ENCODE data around the gene MXRA7.
"Not testable (repeated sequence)": the region's sequence is repeated elsewhere in the genome, so short reads cannot be mapped to it uniquely, and the experiment has no call there.

MXRA7 gene

DNA sequence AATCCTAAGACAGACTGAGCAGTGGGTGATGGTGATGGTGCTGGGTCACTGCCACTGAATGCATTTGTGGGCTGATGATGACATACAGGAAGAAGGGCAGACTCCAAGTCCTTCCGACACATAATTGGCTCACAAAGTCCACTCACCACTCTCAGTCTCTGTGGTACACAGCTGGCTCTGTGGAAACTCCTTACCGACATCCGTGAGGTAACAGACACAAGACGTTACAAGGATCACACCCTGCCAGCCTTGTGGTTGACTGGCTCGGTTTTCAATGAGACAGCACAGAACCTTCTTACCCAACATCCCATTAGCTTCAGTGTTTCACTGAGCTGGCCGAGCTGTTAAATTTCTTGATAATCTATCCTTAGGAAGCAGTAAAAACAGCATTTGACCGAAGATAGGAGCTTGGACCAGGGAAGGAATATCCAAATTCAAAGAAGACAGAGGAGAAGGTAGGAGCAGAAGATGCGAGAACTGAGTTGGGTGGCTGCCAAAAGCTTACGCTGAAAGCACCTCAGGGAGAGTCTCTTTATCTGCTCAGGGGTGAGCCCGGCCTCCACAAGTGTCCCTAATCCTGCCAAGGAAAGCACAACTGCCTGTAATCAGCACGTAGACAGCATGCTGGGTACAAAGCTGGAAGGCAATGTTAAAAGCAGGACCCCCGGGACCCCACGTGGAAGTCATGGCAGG is 5.5 kb upstream of the MXRA7 start:
- peak; percentile 90 for DNase-seq (ENCODE audit: low spot score)

DNA sequence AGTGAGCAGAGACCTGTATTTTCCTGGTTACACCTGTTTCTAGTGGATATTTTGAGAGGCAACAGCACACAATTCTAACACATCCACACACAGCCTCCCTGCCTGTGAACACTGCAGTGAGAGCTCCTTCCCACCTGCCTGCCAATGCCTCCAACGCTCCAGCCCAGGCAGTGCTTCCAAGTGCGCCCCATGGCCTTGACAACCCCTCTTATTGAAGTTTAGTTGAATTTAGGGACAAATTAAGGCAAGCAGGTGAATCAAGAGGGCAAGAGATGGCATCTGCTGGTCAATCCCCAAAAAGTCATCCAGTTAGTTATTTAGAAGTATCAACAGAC is 4.7 kb upstream of the MXRA7 start:
- no peak for DNase-seq (ENCODE audit: low spot score)

DNA sequence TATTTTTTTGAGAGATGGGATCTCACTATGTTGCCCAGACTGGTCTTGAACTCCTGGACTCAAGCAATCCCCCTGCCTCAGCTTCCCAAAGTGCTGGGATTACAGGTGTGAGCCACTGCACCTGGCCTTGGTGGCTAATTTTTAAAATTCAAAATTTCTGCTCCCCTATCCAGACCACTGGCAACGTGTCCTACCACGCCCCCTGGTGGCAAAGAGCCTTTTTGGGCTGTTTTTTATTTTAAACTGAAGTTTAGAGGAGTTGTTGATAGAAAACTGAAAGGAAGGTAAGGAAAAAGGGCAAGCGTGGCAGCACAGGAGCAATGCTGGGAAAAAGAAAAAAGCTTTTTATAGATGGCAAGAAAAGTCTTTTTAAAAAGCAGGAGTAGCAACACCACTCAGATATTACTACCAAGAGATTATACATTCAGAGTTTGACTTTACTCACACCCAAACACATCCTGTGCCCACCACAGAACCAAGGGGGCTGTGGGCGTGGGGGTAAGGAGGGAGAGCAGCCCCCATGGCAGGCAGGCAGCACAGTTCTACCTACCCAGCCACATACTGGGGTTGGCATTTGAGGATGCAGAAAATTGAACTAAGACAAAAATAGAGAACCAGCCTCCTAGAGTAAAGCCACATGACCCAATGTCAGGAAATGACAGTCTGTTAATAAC is 4.2 kb upstream of the MXRA7 start:
- no peak for DNase-seq (ENCODE audit: low spot score)

DNA sequence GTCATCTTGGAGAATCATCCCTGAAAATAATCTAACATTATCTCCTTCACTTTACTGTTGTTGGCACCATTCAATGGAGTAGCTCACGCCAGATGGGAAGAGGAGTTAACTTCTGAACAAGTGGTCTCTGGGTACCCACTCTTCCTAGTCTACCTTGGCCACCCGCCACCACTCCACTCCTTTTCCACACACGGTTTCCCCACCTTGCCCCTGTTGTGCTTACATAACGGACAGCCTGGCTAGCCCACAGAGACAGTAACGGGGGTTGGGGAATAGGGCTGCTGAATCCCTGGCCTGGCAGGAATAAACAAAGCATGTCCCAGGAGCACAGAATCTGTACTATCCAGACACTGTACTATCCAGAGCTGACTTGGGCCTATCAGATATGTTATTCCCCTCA is 3.6 kb upstream of the MXRA7 start:
- no peak for DNase-seq (ENCODE audit: low spot score)

DNA sequence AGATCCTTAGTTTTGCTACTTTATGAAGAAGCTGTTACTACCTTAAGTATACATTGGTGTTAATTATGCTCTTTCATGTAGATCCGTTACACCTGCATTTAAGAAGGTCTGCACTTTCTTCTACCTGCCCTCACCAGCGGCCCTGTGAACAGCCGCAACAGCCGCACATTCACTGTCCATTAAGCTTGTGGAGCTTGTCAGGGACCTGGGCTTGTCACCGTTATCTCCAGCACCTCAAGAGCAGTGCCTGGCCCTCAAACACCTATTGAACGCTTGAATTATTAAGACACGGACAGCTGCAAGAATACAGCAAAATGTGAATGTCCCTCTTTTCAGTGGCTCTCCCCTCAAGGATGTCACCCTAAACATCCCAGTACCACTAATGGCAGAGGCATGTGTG is 3.0 kb upstream of the MXRA7 start:
- no peak for DNase-seq (ENCODE audit: low spot score)

DNA sequence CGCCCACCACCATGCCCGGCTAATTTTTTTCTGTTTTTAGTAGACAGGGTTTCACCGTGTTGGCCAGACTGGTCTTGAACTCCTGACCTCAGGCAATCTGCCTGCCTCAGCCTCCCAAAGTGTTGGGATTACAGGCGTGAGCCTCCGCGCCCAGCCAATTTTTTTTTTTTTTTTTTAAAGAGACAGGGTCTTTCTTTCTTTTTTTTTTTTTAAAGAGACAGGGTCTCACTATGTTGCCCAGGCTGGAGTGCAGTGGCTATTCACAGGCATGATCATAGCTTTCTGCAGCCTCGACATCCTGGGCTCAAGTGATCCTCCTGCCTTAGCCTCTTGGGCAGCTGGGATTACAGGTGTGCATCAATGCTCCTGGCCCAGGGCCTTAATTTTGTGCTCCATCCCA is 1.6 kb upstream of the MXRA7 start:
- not testable (repeated sequence) for DNase-seq (ENCODE audit: low spot score)

DNA sequence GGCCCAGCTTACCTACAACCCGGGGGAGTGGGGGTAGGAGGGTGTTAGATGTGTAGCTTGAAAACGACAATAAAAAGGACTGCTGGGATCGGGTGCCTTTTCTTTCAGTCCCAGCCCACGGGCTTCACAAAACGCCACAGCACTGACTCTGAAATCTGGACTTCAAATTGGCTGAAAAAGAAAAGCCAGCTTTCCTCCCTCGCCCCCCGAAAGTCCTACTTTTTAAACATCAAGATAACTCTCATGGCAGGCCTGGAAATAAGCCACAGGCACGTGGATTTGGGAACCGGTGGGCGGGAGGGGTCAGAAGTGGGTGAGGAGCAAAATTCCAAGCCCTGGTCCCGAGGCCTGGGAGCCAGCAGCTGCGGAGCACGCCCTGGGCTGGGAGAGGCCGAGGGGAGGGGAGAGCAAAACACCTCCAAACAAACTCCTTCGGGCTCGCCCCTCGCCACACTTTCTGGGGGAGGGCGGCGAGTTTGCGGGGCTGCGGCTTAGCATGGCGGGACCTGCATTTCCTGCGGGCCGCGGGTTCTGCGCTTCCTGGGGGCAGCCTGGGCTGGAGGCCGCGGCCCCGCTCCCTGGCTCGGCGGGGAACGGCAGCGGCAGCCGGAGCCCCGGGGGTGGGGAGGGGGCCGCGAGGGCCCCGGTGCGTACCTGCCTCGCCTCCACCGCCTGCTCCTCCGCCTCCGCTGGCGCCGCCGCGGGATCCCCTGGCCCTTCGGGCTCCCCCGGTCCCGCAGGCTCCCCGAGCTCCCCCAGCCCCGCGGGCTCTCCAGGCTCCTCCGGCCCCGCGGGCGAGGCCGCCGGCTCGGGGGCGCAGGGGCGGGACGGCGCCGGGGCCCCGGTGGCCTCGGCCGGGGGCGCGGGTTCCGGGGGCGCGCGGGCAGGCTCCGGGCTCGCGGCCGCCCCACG is 558 bp downstream of the MXRA7 start:
- DNase-seq (ENCODE audit: low spot score), result not testable (repeated sequence)

DNA sequence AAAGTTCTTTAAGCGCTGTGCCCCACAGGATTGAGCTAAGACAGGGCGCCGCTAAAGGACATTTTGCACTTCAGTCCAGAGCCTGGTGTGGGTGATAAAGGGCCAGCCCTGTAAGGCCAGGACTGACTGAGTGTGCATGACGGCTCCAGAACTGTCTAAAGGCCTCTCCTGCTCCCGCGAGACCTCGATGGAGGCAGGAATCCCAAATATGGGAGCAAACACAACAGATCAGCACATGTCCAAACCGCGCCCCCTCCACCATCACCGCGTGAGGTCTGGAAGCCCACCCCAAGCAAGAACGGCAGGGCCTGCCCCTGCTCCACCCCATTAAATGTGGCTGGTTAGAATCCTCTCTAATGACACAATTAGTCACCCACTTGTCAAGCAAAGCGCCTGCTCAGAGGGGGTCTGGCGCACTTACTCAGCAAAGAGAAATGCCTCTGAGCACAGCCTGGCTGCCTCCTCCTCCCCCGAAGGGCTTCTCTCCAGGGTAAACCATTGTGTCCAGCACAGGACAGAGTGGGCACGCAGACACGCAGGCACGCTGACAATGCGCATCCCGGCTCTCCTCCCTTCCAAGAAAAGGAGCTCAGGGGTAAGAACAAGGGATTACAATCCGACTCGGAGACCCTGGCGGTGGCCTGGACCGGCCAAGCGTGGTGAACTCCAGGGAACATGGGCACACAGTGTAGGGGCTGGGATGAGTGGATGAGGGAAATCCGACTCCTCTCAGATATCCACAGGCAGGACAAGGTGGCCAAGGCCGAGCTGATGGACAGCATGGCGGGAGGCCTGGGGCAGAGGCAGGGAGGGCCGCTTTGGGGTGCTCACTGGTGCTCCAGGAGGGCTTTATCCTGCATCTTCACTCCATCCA is 1.5 kb downstream of the MXRA7 start:
- peak; percentile 92 for DNase-seq (ENCODE audit: low spot score)

DNA sequence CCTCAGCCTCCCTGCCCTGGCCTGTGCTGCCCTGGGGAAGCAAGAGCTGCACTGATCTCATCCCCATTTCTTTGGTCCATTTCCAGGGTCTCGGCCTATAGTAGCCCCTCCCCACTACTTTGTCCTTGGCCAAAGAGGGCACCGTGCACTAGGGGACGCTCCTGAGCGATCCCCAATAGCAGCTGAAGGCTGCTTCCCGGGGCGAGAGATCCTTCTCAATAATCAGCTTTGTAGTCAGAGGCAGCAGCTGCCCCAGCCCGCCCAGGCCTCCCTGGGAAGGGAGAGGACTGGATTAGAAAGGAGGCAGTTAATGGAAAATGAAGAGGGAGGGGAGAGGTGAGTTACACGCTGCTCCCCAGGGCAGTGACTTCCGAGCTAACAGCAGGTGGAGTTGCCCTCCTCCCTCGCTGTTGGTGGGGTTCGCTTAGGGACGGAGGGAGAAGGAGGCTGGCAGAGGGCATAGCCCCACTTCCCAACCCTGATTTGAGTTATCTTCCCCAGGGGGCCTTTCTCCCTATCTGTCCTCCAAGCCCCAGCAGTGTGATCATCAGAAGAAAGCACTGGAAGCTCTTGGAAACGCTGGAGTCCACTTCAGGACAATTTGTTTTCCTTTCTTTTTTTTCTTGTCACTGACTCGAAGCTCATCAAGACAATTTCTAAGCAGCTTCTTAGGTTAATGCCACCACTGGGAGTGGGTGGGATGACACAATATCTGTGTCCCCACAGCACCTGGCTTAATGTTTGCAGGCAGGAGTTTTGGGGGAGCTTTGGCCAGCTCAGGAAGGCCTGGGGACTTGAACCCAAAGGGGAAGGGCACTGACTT is 2.6 kb downstream of the MXRA7 start:
- DNase-seq (ENCODE audit: low spot score), result no peak

DNA sequence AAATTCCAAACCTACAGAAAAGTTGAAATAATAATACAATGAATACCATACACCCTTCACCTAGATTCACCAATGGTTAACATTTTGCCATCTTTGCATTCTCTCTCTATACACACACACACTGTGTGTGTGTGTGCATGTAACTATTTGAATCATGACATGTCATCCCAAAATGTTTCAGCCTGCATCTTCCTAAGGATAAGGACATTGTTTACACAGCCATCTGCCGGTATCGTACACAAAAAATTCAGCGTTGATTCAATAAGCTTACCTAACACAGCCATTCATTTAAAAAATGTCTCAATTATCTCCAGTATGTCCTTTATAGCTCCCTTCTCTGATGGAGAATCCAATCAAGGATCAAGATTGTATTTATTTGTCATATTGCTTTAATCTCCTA is 3.9 kb downstream of the MXRA7 start:
- no peak for DNase-seq (ENCODE audit: low spot score)

DNA sequence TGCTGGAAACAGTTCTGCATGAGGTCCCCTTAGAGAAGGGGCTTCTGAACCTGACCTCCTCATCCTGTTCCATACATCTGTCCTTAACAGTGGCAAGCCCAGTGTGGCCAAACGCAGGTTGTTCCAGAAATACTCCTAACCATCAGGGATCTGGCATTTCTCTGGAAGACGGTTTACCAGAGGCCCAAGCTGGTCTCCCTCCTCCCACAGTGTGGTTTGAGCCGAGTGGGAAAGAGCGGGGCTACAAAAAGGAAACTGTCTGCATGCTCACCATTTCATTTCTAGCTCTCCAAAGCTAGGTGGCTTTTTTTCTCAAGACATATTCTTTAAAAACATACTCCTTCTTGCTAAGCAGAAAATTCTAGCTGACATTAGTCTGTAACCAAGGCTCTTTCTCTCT is 6.0 kb downstream of the MXRA7 start:
- no peak for DNase-seq (ENCODE audit: low spot score)

DNA sequence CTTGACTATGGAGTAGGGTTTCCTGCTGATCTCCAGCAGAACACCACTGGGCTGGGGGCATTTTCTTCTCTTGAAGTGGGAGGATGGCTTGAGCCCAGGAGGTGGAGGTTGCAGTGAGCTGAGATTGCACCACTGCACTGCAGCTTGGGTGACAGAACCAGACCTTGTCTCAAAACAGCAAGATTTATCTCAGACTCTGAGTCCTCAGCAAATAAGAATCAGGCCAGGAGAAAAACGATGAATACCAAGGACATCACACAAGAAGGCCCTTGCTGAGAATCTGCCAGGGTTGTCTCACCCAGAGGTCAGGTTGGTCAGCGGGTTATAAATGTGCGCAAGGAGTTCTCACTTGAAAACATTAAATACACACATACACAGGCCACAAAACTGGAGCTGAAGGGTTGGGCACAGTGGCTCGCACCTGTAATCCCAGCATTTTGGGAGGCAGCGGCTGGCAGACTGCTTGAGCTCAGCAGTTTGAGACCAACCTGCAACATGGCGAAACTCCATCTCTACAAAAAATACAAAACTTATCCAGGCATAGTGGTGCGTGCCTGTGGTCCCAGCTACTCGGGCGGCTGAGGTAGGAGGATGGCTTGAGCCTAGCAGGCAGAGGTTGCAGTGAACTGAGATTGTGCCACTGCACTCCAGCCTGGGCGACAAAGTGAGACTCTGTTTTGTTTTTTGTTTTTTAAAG is 7.7 kb downstream of the MXRA7 start:
- DNase-seq (ENCODE audit: low spot score), result no peak

DNA sequence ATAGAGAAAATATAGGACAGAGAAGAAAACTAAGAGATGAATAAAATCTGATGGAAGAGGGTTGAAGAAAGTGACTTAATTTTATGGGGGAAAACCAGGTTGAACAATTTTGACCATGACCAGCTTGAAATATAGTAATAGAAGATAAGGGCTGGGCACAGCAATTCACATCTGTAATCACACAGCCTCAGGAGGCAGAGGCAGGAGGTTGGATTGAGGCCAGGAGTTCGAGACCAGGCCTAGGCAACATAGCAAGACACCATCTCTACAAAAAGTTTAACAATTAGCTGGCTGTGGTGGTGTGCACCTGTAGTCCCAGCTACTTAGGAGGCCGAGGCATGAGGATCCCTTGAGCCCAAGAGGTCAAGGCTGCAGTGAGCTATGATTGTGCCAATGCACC is 8.7 kb downstream of the MXRA7 start:
- no peak for DNase-seq (ENCODE audit: low spot score)

DNA sequence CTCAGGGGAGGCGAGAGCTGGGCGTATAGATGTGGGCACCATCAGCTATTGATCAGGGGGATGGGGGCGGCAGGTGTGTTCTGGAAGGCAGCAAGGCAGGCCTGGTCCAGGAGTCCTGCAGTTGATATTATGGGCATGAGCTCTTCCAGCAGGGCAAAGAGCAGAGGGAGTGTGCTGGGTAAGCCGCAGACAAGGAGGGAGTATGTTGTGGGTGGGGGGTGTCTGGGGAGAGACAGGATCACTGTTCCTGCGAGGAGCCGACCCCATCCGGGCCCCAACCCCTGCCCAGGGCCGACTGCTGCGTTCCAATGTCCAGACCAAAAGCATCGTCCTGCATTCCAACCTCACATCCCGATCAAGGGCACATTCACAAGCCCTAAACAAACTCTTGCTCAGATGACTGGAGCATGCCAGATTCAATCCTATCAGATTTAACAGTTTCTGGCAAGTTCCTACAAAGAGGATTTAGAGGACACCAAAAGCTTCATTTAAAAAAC is 9.2 kb downstream of the MXRA7 start:
- DNase-seq (ENCODE audit: low spot score), result no peak

DNA sequence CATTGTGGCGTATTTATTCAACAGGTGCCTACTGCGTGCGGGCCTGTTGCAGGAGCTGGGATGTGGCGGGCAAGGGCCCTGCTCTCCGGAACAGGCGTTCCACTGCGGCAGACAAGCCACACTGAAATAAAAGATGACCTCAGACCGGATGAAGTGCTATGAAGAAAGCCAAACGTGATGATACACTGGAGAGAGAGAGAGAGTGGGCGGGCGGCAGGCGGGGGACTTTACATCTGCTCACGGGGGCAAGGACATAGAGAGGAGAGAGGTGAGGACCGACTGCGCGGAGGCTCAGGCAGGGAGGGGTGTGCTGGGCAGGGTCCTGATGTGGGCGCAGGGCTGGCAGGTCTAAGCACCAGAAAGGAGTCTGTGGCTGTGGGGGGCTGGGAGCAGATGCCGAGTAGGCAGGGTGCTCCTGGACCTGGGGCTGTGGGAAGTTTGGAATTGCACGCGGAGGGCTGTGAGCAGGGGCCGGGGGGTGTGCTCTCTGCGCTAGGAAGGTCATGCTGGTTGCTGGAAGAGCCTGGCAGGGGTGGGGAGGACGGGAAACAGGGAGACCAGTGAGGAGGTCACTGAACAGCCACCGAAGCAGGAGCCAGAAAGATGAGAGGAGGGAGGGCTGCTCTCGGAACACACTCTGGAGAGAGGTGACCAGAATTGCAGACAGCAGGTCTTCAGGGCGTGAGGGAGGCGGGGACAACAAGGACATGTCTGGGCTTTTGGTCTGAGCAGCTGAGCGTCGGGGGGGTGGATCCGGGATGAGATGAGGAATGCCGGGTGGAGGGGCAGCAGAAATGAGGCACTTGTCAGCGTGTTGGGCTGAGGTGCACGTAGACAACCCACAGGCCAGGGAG is 9.9 kb downstream of the MXRA7 start:
- peak; percentile 89 for DNase-seq (ENCODE audit: low spot score)

DNA sequence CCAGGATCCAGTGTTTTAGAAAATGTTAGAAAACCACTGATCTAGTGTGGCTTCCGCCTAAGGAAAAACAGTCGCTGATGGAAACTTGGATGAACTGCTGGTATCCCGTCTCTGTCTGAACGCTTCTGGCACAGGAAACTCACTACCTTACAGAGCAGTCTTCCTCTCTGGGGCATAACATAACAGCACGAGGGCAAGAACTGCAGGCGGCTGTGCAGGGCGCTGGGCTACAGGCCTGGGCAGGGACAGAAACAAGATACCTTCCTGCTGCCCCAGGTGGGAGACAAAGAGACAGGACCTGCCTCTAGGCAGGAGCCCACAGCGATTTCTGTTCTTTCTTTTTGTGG is 10.5 kb downstream of the MXRA7 start:
- no peak for DNase-seq (ENCODE audit: low spot score)

DNA sequence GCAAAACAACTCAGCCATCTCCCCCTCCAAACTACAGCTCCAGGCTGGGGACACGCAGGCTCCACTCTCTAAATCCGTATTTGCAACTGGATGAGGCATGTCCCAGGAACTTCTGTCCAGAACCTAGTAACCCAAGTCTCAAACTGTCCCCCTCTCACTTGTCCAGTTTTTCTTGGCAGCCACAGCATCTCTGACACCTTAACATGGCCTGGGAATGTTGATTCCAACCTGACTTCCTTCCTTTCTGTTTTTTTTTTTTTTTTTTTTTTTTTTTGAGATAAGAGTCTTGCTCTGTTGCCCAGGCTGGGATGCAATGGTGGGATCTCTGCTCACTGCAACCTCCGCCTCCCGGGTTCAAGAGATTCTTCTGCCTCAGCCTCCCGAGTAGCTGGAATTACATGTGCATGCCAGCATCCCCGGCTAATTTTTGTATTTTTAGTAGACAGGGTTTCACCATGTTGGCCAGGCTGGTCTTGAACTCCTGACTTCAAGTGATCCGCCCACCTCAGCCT is 12.2 kb downstream of the MXRA7 start:
- not testable (repeated sequence) for DNase-seq (ENCODE audit: low spot score)

DNA sequence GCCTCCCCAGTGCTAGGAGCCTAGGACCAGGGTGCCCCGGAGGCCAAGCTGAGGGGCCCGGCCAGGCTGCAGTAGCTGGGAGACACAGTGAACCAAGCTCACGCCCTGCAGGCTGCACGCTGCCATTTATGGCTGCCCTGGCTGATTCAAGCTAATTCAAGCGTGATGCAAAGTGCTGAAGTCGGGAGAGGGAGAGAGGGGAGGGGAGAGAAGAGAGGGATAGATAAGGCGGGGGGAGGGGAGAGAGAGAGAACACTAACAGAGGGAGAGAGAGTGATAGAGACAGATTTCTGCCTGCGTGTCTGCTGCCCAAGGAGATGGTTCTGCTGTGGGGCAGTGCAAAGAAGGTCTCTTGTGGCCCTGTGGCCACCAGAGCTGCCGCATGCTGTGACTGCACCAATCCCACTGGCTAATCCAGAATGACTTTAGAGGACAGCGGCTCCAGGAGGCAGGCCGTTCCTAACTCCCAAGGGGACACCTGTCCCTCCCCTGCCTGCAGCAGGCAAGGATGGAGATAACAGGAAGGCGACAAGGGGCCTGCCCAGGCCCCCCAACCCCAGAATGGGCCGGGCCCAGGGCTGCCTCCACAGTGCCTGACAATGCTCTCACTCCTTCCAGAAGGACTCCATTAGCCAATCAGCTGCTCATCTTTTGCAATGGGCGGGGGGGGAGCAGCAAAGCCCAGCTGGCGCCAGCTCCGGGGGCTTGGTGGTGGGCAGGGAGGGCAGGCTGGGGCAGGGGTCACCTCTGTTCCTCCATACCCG is 12.9 kb downstream of the MXRA7 start:
- DNase-seq (ENCODE audit: low spot score), result peak; percentile 40

Data from AG20443 (cell line).